Left ventricle myocardium superior (tissue), 1 donor: ENCODE results near the gene FAM151A. TPM values are rescaled to one million over a fixed set of nuclear protein-coding genes. Genes with fewer than 3 reads are reported as not detected.
"Not testable (repeated sequence)": the region's sequence is repeated elsewhere in the genome, so short reads cannot be mapped to it uniquely, and the experiment has no call there.

Source experiments
- ATAC-seq: fragments of 200-7000 bp; cut with Tn5 transposase; one replicate; pipeline ENCODE4 v1.9.1; 2020; ENCODE audit warnings: mild to moderate bottlenecking, moderate library complexity
- DNase-seq: peaks from one replicate; pipeline ENCODE4 v3.0.0-alpha.2; 2020
- intact Hi-C: fragments of 100-400 bp; cut with micrococcal nuclease; formaldehyde crosslinking; loops from one replicate; pipeline ENCODE4 v1.11.0; 2022
- total RNA-seq: library from RNA; stranded (reverse); fragmentation: NEBNext Ultra II Directional; extraction: Animal tissue kit (Norgen Biotek cat#: 25700); gene quantifications from one replicate; pipeline ENCODE4 v1.2.1, GENCODE V29; 2021
- donor health status: DM: no; HTN: yes; CAD: no; lungs with severe emphysema.

Gene FAM151A
- total RNA-seq, 1 donor from 2014 or later, result 1.2 TPM

- intact Hi-C loops, result no loop called here
- ATAC-seq, result no peak
- no peak for DNase-seq
Observed at GRCh38 chr1:54640863-54641836, 17.8 kb upstream of the FAM151A start, which contains the start of gene MROH7. TSS of gene MROH7 (plus strand) at chr1:54641786. CDS start at chr1:54652927, 11,141 bp downstream.

DNA sequence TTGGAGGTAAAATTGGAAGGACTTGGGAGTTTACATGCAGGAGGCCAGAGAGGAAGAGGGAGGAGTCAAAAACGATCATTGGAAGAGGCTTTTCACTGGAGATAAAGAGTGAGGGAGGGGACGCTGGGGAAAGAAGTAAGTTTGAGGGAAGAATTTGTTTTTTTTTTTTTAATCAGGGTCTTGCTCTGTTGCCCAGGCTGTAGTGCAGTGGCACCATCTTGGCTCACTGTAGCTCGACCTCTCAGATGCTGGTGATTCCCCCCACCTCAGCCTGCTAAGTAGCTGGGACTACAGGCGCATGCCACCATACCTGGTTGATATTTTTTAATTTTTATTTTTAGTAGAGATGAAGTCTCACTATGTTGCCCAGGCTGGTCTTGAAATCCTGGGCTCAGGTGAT is 17.0 kb upstream of the FAM151A start:
- DNase-seq (no peak), ATAC-seq (no peak)
- intact Hi-C loops, result no loop called here

DNA sequence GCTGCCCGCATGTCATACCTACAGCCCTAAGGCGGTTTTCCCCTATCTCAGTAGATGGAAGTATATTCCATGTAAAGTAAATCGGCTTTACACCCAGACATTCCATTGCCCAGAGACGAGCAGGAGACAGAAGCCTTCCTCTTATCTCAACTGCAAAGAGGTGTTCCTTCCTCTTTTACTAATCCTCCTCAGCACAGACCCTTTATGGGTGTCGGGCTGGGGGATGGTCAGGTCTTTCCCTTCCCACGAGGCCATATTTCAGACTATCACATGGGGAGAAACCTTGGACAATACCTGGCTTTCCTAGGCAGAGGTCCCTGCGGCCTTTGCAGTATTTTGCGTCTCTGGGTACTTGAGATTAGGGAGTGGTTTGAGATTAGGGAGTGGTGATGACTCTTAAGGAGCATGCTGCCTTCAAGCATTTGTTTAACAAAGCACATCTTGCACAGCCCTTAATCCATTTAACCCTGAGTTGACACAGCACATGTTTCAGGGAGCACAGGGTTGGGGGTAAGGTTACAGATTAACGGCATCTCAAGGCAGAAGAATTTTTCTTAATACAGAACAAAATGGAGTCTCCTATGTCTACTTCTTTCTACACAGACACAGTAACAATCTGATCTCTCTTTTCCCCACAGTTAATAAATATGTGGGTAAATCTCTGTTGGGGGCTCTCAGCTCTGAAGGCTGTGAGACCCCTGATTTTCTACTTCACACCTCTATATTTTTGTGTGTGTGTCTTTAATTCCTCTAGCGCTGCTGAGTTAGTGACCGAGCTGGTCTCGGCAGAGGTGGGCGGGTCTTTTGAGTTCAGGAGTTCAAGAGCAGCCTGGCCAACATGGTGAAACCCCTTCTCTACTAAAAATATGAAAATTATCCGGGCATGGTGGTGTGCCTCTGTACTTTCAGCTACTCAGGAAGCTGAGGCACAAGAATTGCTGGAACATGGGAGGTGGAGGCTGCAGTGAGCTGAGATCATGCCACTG is 13.4 kb upstream of the FAM151A start:
- intact Hi-C loops, ATAC-seq, DNase-seq: not testable (repeated sequence)

DNA sequence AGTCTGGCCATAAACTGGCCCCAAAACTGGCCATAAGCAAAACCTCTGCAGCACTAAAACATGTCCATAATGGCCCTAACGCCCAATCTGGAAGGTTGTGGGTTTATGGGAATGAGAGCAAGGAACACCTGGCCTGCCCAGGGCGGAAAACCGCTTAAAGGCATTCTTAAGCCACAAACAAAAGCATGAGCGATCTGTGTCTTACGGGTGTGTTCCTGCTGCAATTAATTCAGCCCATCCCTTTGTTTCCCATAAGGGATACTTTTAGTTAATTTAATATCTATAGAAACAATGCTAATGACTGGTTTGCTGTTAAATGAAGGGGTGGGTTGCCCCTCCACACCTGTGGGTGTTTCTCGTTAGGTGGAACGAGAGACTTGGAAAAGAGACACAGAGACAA is 12.5 kb upstream of the FAM151A start:
- intact Hi-C loops, ATAC-seq, DNase-seq: not testable (repeated sequence)

- DNase-seq, result no peak
- ATAC-seq, result no peak
- intact Hi-C loops, result no loop called here
Observed at GRCh38 chr1:54627196-54627595, 3.9 kb upstream of the FAM151A start.

- intact Hi-C loops, result no loop called here
- ATAC-seq, result peak; percentile 41
- DNase-seq, result no peak
Observed at GRCh38 chr1:54624466-54625464, 1.4 kb upstream of the FAM151A start.

GRCh38 chr1:54619749-54620148 is 3.6 kb downstream of the FAM151A start:
- DNase-seq (no peak), ATAC-seq (no peak)
- intact Hi-C loops, result no loop called here

DNA sequence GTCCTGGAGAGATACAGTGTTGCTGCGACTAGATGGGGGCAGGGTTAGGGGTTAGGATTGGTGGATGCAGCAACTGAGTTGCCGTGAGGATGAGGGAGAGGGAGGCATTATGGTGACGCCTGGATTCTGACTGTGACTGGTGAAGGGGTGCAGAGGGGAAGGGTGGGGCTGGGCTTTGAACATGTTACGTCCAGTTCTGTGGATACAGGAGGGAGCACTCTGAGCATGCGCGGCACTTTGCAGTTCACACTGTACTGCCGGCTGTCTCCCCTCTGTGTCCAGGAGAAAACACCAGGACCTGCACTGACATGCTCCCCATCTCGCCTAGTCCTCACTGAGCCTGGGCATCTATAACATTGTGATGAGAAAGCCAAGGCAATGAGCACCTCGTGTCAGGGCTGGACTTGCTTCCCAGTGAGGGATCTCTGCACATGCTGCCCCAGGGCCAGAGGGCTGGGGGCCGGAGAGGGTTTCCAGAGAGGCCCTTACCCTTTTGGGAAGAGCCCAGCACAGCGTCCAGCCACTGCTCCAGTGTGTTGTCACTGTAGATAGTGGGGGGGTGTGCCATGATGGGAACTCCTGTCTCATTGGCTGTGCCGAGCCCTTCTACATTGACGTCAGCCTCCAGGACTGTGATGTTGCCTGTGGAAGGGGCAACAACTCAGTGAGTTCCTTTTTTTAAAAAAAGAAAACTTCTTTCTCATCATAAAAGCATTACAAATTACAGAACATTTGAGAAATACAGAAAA is 7.6 kb downstream of the FAM151A start:
- intact Hi-C loops, result no loop called here
- DNase-seq, result no peak
- peak; percentile 47 for ATAC-seq

GRCh38 chr1:54614563-54614962 is 8.8 kb downstream of the FAM151A start:
- DNase-seq (no peak), ATAC-seq (peak; percentile 6)
- intact Hi-C loops, result no loop called here

DNA sequence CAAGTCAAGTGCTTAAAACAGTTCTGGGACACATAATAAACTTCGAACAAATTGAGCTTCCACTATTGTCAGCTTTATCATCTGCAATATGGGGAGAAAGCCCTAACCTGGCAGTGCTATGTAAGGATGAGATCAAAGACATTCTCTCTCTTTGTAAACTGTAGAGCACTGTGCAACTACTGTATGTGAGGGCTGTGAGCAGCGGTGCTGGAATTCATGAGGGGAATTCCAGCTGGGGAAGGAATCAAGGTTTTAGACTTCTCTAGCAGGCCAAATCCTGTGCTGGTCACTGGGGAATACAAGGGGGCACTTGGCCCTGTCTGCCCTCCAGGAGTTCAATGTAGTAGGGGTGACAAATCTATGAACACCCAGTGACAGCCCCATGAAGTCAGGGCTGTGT is 9.3 kb downstream of the FAM151A start:
- intact Hi-C loops, result no loop called here
- ATAC-seq (no peak), DNase-seq (no peak)

DNA sequence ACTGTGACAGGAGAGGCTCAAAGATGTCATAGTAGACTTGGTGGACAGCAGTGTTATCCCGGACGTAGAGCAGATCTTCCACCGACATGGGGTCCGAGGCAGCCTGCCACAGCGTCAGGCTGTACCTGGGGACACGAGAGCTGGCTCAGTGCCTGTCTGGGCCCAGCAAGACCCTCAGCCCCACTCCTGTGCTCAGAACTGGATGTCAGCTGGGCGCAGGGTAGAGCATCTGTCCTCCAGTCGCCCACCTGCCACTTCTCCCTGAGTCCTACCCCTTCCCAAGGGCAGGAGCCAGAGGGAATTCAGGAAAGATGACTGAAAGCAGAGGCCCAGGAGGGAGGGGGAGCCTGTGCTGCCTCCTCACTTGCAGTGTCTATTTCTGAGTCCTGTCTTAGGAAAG is 11.7 kb downstream of the FAM151A start:
- ATAC-seq, result peak; percentile 1
- DNase-seq, result no peak
- intact Hi-C loops, result no loop called here

DNA sequence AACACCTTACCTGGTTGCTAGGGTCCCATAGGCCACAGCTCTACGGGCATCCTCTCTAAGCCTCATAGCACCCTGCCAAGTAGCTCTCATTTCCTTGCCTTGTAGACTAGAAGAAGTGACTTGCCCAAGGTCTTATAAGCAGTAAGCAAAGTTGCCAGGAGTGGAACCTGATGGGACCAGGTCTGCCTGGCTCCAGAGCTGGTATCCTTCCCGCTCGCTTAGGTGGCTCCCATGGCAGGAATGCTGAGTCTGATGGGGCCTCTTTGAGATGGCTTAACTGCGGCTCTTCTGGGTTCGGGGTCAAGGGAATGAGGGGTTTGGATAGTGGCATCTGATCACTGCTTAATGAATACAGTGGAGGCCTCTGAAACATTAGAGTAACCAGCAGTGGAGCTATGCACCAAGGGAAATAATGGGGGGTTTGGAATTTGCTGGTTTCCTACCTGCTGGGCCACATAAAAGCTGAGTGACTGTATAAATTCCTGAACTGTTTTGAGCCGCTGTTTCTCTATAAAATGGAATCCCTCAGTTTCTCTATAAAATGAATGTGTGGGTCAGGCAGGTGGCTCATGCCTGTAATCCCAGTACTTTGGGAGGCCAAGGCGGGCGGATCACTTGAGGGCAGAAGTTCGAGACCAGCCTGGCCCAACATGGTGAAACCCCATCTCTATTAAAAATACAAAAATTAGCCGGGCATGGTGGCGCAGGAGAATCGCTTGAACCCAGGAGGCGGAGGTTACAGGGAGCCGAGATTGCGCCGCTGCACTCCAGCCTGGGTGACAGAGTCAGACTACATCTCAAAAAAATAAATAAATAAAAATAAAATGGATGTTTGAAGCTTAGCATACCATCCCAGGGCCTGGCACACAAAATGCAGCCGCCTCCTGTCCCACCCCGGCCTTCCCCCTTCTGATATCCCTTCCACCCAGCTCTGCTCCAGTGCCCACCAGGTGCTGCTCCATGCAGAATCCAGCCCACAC is 12.4 kb downstream of the FAM151A start:
- intact Hi-C loops, result no loop called here
- DNase-seq (no peak), ATAC-seq (no peak)

- ATAC-seq (no peak), DNase-seq (no peak)
- intact Hi-C loops, result no loop called here
Observed at GRCh38 chr1:54610048-54610447, 13.3 kb downstream of the FAM151A start.

GRCh38 chr1:54609301-54609921 is 13.9 kb downstream of the FAM151A start:
- ATAC-seq, result peak; percentile 4
- intact Hi-C loops, result no loop called here
- no peak for DNase-seq

DNA sequence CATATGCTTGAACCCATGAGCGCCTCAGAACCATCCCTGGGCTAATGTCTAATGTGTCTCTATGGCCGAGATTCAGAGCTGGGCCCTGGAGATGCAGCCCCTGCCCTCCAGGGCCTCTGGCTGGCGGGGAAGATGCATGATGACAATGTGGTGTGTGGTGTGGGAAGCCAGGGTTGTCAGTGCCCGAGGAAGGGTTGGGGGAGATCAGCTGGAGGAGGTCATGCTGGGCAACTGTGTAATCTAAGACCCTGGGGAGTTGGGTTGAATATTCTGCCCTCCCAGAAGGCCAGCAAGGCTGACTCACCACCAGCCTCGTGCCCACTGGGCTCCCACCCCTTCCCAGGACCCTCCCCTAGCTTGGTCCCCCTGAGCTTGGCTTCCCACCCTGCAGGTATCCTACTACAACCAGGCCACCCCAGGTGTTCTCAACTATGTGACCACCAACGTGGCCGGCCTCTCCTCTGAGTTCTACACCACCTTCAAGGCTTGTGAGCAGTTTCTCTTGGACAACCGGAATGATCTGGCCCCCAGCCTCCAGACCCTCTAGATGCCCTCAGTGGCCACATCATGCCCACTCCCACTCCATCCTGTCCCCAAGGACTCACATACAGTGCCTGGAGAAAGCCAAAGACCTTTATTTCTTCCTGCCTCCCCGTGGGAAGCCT is 14.6 kb downstream of the FAM151A start:
- no peak for DNase-seq
- ATAC-seq, result no peak
- intact Hi-C loops, result no loop called here
